Activated CD4-positive, alpha-beta memory T cell treated with anti-CD3 and anti-CD28 coated beads, Interleukin-2, amount 10 ng/mL, durations not matched to agents 7 days and 5 days (primary cell): ENCODE measurements around the gene CD79A. TPM values are rescaled to one million over a fixed set of nuclear protein-coding genes. Genes with fewer than 3 reads are reported as not detected.
A peak's percentile ranks its signal among the peaks of the same experiment; 100 is the strongest.

Experiments
- CTCF ChIA-PET: fragments of 350-600 bp; sonication (Branson Sonifier 250); formaldehyde crosslinking; loops from one replicate; lab custom pipeline; 2021; ENCODE audit warnings: antibody characterized with exemption, inconsistent platforms; lab: Charles Lee
- POLR2A ChIA-PET: fragments of 350-600 bp; sonication (Branson Sonifier 250); formaldehyde crosslinking; loops from one replicate; lab custom pipeline; 2021; ENCODE audit warnings: antibody characterized with exemption; lab: Charles Lee
- DNase-seq: peaks from one replicate; pipeline ENCODE4 v3.0.0-alpha.2; 2020
- H3K27ac Mint-ChIP-seq: one replicate; pipeline ENCODE4 v1.8.0; 2021; ENCODE audit warnings: mild to moderate bottlenecking, mixed read lengths
- H3K27me3 Mint-ChIP-seq: one replicate; pipeline ENCODE4 v1.8.0; 2021; ENCODE audit warnings: mixed read lengths
- H3K36me3 Mint-ChIP-seq: one replicate; pipeline ENCODE4 v1.8.0; 2021; ENCODE audit warnings: low read depth, mixed read lengths
- H3K4me1 Mint-ChIP-seq: one replicate; pipeline ENCODE4 v1.8.0; 2021; ENCODE audit warnings: mixed read lengths
- H3K4me3 Mint-ChIP-seq: one replicate; pipeline ENCODE4 v1.8.0; 2021; ENCODE audit warnings: mild to moderate bottlenecking, mixed read lengths
- H3K9me3 Mint-ChIP-seq: one replicate; pipeline ENCODE4 v1.8.0; 2021; ENCODE audit warnings: mixed read lengths
- total RNA-seq, 2 experiments: library from RNA; stranded (reverse); gene quantifications; one replicate each; pipeline ENCODE4 v1.2.3, GENCODE V29; 2021

Gene CD79A
- total RNA-seq, 2 experiments from 2014 or later = 0.35 to 0.38 TPM

DNA sequence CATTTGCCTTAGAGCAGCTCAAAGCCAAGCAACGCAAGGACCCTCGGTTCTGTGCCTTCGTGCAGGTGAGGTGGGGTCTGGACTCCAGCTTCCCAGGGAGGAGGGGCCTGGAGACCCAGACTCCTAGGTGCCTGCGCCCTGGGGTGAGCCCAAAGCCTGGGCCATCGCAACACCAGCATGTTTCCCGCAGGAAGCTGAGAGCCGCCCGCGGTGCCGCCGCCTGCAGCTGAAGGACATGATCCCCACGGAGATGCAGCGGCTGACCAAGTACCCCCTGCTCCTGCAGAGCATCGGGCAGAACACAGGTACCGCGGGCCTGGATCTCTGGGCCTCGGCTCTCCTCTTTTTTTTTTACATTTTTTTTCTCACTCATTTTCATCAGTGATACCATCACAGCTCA lies 25.5 kb downstream of the CD79A start:
- ChIA-PET CTCF (interaction anchor here (1.3 kb wide), 1 partner anchor 30 kb away, joined by 6 read pairs; no protein-coding TSS in a partner anchor), POLR2A (interaction anchor here (1.4 to 15.7 kb wide), 3 partner anchors 9 to 32 kb away, joined by 4 to 166 read pairs (median 13); partner anchors contain the start of gene ARHGEF1)
- Mint-ChIP-seq H3K36me3 (peaks cover 86% of the 10 kb centered on the region), H3K27me3 (no peaks in the 10 kb centered on the region), H3K27ac (no peak overlapping the region), H3K9me3 (no peaks in the 10 kb centered on the region), H3K4me1 (peaks cover 23% of the 10 kb centered on the region), H3K4me3 (no peak overlapping the region)
- no peak for DNase-seq

DNA sequence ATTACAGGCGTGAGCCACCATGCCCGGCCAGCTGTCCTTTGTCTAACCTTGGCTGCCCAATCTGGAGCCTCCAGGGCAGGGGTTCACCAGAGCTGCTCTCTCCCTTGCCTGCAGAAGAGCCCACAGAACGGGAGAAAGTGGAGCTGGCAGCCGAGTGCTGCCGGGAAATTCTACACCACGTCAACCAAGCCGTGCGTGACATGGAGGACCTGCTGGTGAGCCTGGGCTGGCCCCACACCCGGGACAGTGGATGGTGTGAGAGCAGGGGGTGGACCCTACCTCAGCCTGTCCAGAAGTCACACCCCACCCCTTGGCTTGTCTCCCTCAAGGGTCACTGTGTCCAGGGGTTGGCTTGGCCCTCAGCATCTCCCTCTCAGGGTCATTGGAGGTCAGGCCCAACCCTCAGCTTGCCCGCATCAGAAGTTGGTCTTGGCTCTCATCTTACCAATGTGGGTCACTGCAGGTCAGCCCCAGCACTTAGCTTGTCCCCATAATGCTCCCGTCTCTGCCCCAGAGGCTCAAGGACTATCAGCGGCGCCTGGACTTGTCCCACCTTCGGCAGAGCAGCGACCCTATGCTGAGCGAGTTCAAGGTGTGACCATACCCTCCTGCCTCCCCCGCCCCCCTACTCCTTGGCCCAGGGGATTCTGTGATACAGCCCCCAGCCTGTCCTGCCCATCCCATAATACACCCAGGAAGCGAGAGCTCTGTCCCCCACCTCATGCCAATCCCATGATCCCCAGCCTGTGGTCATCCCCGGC lies 26.3 kb downstream of the CD79A start:
- Mint-ChIP-seq H3K4me1 (peaks cover 21% of the 10 kb centered on the region), H3K4me3 (no peak overlapping the region), H3K36me3 (peaks cover 78% of the 10 kb centered on the region), H3K9me3 (no peaks in the 10 kb centered on the region), H3K27me3 (no peaks in the 10 kb centered on the region), H3K27ac (no peak overlapping the region)
- DNase-seq = no peak
- ChIA-PET CTCF (interaction anchor here (1.3 kb wide), 1 partner anchor 30 kb away, joined by 6 read pairs; no protein-coding TSS in a partner anchor), POLR2A (interaction anchor here (1.4 to 15.7 kb wide), 3 partner anchors 8 to 33 kb away, joined by 4 to 166 read pairs (median 13); partner anchors contain the start of gene ARHGEF1)

DNA sequence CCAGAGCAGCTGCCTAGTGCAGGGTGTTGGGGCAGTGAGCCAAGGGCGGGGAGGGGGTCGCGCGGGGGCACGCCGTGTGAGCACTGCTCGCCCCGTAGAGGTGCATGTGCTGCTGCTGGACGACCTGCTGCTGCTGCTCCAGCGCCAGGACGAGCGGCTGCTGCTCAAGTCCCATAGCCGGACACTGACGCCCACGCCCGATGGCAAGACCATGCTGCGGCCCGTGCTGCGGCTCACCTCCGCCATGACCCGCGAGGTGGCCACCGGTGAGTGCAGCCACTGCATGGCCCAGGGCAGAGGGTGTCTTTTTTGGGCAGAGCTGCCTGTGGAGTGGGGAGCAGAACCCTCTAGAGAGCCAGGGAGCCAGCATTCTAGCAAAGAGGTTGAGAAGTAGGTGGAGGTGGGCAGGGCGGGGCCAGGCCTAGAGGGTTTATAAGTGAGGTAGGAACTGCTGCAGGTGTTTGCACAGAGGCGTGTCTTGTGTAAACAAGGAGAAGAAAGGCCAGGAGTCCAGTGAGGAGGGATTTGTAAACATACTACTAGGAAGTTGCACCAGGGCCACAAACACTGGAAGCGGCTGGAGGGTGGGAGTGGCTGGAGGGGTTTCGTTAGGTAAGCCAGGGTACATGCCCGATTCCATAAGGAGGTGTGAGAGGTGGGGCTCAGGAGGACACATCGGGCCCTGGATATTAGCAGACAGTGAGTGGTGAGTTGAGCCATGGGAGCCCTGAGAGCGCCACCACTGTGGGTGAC lies 27.2 kb downstream of the CD79A start:
- ChIA-PET CTCF (interaction anchor here (1.0 kb wide), 1 partner anchor 31 kb away, joined by 3 read pairs; no protein-coding TSS in a partner anchor), POLR2A (interaction anchor here (1.0 to 15.7 kb wide), 4 partner anchors 17 to 34 kb away, joined by 3 to 166 read pairs (median 4); partner anchors contain the start of gene ARHGEF1)
- no peak overlapping the region for H3K4me3 Mint-ChIP-seq
- no peak overlapping the region for H3K27ac Mint-ChIP-seq
- no peaks in the 10 kb centered on the region for H3K9me3 Mint-ChIP-seq
- H3K4me1 Mint-ChIP-seq = peaks cover 17% of the 10 kb centered on the region
- H3K36me3 Mint-ChIP-seq = peaks cover 76% of the 10 kb centered on the region
- DNase-seq = no peak
- no peaks in the 10 kb centered on the region for H3K27me3 Mint-ChIP-seq

DNA sequence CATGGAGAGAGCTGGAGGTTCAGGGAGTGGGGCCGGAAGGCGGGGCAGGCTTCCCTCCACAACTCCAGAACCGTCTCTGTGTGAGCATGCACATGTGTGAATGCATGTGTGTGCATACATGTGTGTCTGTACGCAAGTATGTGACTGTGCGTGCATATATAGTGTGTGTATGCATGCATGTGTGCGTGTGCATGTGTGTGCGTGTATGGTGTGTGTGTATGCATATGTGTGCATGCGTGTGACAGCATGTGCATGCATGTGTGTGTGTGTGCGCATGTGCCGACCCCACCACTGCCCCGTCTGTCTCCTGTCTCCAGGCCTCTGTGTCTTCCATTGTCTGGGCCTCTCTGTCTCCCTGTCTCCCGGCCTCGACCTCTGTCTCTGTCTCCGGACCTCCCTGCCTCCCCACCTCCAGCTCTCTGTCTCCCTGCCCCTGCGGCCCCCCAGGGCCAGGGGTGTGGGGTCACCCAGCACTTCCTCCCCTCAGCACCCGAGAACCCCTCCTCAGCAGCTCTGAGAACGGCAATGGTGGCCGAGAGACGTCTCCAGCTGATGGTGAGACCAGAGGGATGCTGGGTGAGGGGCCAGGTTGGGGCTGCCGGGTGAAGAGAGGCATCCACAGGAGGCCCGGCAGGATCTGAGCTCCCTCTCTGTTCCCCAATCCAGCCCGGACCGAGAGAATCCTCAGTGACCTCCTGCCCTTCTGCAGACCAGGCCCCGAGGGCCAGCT lies 28.4 kb downstream of the CD79A start:
- CTCF ChIA-PET = interaction anchor here (1.0 kb wide), 1 partner anchor 32 kb away, joined by 3 read pairs; no protein-coding TSS in a partner anchor
- Mint-ChIP-seq H3K9me3 (no peaks in the 10 kb centered on the region), H3K4me3 (no peak overlapping the region), H3K27ac (no peak overlapping the region), H3K27me3 (peaks cover 2% of the 10 kb centered on the region), H3K36me3 (peaks cover 71% of the 10 kb centered on the region), H3K4me1 (peaks cover 18% of the 10 kb centered on the region)
- DNase-seq = no peak
- POLR2A ChIA-PET = interaction anchor here (0.9 to 15.7 kb wide), 7 partner anchors 10 to 45 kb away, joined by 3 to 166 read pairs (median 3); partner anchors contain the start of genes ARHGEF1 and RPS19

DNA sequence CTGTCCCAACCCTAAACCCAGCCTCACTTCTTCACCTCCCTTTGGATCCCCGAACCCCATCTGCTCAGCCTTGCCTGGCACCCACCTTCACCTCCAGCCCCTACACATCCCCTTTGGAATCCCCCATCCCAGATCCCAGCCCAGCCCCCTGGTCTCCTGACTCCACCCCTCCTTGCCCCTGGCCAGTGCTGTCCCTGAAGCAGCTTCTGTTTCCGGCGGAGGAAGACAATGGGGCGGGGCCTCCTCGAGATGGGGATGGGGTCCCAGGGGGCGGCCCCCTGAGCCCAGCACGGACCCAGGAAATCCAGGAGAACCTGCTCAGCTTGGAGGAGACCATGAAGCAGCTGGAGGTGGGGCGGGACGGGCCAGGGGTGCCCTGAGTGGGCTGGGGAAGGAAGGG lies 29.2 kb downstream of the CD79A start:
- no peak overlapping the region for H3K4me3 Mint-ChIP-seq
- ChIA-PET CTCF (interaction anchor here (0.8 kb wide), 1 partner anchor 35 kb away, joined by 3 read pairs; no protein-coding TSS in a partner anchor), POLR2A (interaction anchor here (0.9 to 15.7 kb wide), 4 partner anchors 19 to 46 kb away, joined by 3 to 166 read pairs (median 6); partner anchors contain the start of genes ARHGEF1 and RPS19)
- H3K27me3 Mint-ChIP-seq = peaks cover 9% of the 10 kb centered on the region
- H3K9me3 Mint-ChIP-seq = no peaks in the 10 kb centered on the region
- DNase-seq = no peak
- peaks cover 71% of the 10 kb centered on the region for H3K36me3 Mint-ChIP-seq
- H3K27ac Mint-ChIP-seq = no peak overlapping the region
- peaks cover 19% of the 10 kb centered on the region for H3K4me1 Mint-ChIP-seq

DNA sequence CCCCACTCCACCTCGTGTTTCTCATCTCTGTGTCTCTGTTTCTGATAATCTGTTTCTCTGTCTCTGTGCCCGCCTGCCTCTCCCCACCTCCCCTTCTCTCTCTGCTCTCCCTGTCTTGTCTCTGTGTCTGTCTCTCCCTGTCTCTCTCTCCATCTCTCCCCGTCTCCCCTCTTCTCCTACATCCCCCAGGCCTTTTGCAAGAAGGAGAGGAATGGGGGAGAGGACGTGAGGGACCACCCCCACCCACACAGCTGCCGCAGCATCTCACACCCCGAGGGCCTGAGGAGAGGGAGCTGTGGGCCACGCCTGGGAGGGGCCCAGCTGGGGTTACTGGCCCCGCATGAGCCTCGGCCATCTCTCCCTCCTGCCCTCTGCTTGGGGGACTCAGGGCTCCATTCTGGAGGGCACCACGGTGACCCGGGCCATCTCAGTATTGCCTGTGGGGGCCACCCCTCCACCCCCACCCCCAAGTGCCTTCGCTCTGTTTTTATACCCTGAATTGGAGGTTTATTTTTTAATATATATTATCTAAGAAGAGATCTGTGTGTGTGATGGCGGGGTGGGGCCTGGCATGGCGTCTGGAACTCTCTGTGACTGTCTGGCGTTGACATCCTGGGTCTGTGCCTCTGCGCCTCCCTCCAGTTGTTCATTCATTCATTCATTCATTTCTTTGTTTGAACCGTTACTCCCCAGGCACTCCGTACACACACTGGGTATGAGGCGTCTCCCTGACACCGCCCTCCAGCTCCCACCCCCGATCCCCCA lies 30.0 kb downstream of the CD79A start:
- H3K36me3 Mint-ChIP-seq = peaks cover 69% of the 10 kb centered on the region
- ChIA-PET CTCF (no interaction called here), POLR2A (interaction anchor here (3.3 to 15.7 kb wide), 2 partner anchors 20 to 47 kb away, joined by 10 to 166 read pairs; partner anchors contain the start of genes ARHGEF1 and RPS19)
- H3K27me3 Mint-ChIP-seq = peaks cover 17% of the 10 kb centered on the region
- no peak overlapping the region for H3K27ac Mint-ChIP-seq
- no peak for DNase-seq
- no peak overlapping the region for H3K4me3 Mint-ChIP-seq
- no peaks in the 10 kb centered on the region for H3K9me3 Mint-ChIP-seq
- H3K4me1 Mint-ChIP-seq = peaks cover 25% of the 10 kb centered on the region

DNA sequence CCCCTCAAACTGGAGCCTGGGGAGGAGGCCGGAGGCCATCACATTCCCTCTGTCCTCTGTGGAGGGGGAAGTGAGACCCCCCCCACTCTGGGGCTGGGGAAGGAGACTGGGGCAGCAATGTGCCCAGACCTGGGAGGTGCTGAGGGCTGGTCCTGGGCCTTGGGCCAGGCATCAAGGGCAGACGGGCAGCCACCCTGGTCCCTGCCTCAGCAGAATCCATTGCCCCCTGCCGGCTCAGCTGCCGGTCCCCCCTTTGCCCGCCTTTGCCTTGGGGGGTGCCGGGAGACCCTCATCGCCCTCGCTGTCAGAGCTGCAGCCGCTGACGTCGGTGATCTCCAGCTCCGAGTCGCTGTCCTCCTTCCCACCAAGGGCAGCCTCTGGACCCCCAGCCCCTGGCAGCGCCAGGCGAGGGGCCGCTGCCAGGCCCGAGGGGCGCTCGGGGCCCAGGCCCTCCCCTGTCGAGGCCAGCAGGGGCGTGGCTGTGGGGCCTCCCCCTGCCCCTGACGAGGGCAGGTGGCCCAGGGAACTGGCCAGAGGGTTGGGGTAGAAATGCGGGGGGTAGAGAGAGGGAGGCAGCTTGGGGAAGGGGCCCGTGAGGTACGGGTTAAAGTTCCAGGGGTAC lies 31.0 kb downstream of the CD79A start:
- H3K4me3 Mint-ChIP-seq = no peak overlapping the region
- peaks cover 27% of the 10 kb centered on the region for H3K4me1 Mint-ChIP-seq
- H3K27ac Mint-ChIP-seq = no peak overlapping the region
- no peak for DNase-seq
- CTCF ChIA-PET = no interaction called here
- POLR2A ChIA-PET = interaction anchor here (0.9 to 15.7 kb wide), 3 partner anchors 20 to 48 kb away, joined by 3 to 166 read pairs (median 10); partner anchors contain the start of genes ARHGEF1, ERFL and RPS19
- peaks cover 25% of the 10 kb centered on the region for H3K27me3 Mint-ChIP-seq
- peaks cover 61% of the 10 kb centered on the region for H3K36me3 Mint-ChIP-seq
- no peaks in the 10 kb centered on the region for H3K9me3 Mint-ChIP-seq

DNA sequence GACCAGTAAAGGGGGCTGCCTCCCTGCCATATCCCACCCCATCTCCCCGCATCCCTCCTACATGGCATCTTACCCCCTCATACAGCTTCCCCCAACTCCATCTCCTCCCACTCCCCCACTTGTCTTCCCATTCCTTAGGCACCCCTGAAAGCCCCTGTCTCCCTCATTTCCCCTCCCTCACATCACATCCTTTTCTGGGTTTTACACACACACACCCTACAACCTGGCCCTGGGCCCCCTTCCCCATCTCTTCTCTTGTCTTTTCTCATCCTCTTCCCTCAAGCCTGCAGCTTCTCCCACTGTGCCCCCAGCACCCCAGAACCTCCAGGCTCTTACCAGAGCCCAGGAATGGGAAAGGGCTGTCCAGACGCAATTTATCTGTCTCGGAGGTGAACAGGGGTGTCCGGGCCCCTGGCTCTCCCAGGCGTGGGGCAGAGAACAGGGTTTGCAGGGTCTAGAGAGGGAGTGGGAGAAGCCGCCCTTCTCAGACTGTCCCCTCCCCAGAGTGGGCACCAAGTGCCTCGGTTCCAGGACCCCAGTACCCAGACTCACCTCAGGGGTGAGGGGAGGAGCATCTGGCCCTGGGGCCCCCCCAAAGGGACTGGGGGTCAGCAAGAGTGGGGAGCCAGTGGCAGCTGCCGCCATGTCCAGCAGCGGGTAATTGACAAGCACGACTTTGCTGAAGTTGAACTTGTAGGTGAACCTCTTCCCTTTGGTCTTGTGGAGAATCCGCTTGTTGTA lies 31.8 kb downstream of the CD79A start:
- Mint-ChIP-seq H3K4me3 (no peak overlapping the region), H3K27ac (no peak overlapping the region), H3K9me3 (no peaks in the 10 kb centered on the region), H3K27me3 (peaks cover 32% of the 10 kb centered on the region), H3K4me1 (peaks cover 24% of the 10 kb centered on the region), H3K36me3 (peaks cover 53% of the 10 kb centered on the region)
- CTCF ChIA-PET = no interaction called here
- POLR2A ChIA-PET = interaction anchor here (0.9 to 15.7 kb wide), 5 partner anchors 19 to 49 kb away, joined by 3 to 166 read pairs (median 10); partner anchors contain the start of genes ARHGEF1, ERFL and RPS19
- no peak for DNase-seq

DNA sequence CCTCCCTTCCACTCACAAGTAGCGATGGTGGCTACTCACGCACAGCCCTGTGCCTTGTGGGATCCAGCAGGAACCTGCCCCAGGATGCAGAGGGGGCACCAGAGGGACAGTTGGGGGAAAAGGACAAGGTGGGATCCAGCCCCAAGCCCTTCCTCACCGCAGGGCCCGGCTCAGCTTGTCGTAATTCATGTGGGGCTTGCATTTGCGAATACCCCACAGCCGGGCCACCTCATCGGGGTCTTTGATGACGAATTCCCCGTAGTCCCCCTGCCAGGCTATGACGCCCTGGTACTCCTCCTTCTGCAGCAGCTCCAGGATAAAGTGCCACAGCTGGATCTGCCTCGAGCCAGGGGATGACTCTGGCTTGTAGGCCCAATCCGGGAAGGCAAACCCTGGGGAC lies 32.6 kb downstream of the CD79A start:
- ChIA-PET POLR2A (interaction anchor here (1.2 to 15.7 kb wide), 3 partner anchors 22 to 37 kb away, joined by 3 to 166 read pairs (median 26); partner anchors contain the start of gene ARHGEF1), CTCF (no interaction called here)
- Mint-ChIP-seq H3K4me1 (peaks cover 23% of the 10 kb centered on the region), H3K9me3 (no peaks in the 10 kb centered on the region), H3K27ac (no peak overlapping the region), H3K27me3 (peaks cover 37% of the 10 kb centered on the region), H3K36me3 (peaks cover 45% of the 10 kb centered on the region), H3K4me3 (no peak overlapping the region)
- DNase-seq = no peak

DNA sequence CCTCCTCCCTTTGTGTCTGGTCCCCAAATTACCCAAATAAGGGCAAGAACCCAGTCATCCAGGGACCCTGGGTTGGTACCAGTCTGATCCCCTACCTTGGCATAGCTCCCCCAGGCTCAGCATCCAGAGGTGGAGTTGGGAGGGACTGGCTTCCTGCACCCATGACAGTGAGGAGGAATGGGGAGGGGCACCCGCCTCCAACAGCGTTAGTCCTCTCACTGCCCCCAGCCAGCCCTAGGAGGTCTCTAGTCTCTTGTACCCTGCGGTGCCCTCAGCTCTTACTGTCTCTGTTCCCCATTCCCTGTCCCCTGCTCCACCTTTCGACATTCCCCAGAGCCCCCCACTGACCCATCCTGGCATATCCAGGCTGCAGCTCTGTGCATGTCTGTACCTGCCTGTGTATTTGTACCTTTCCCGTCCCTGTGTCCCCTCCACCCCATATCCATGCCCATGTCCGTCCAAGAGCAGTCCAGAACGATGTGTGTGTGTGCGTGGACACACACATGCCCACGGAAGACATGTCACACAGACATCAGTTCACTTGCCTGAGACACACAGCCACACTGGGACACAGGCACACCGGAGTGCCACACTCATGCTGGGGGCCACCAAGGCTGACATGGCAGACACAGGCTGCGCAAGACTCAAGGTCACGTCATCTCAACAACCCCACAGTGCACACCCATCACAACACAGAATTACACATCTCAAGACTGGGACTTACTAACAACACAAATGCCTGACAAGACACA lies 33.3 kb downstream of the CD79A start:
- Mint-ChIP-seq H3K27me3 (peaks cover 39% of the 10 kb centered on the region), H3K27ac (peak overlapping the region; percentile 41), H3K4me3 (no peak overlapping the region), H3K36me3 (peaks cover 38% of the 10 kb centered on the region), H3K9me3 (no peaks in the 10 kb centered on the region), H3K4me1 (peaks cover 21% of the 10 kb centered on the region)
- ChIA-PET POLR2A (interaction anchor here (1.8 to 15.7 kb wide), 8 partner anchors 8 to 50 kb away, joined by 6 to 166 read pairs (median 9); partner anchors contain the start of genes ARHGEF1, CD79A and RPS19), CTCF (no interaction called here)
- DNase-seq = no peak
